HepG2 (cell line): ENCODE measurements around the gene PYY. TPM values are rescaled to one million over a fixed set of nuclear protein-coding genes. Genes with fewer than 3 reads are reported as not detected.

Source experiments
- BHLHE40 ChIP-seq: IDR thresholded peaks from 2 replicates; pipeline ENCODE4 v1.6.1; 2011; ENCODE audit warnings: low read length, improper control_type of control experiment
- DBP ChIP-seq: sonication (generic); formaldehyde crosslinking; IDR thresholded peaks from 2 replicates; pipeline ENCODE4 v1.4.0; 2020; ENCODE audit warnings: missing genetic modification reagents; ENCODE audit errors: not compliant biosample characterization
- DDIT3 ChIP-seq: sonication (generic); formaldehyde crosslinking; IDR thresholded peaks from 2 replicates; pipeline ENCODE4 v1.4.0; 2020; ENCODE audit warnings: mild to moderate bottlenecking, missing genetic modification reagents
- ELF1 ChIP-seq: sonication (generic); formaldehyde crosslinking; IDR thresholded peaks from 2 replicates; pipeline ENCODE4 v1.4.0; 2020; ENCODE audit warnings: missing genetic modification reagents
- GPBP1L1 ChIP-seq: sonication (generic); formaldehyde crosslinking; IDR thresholded peaks from 2 replicates; pipeline ENCODE4 v1.5.0; 2020; ENCODE audit warnings: mild to moderate bottlenecking, missing genetic modification reagents
- HIC2 ChIP-seq: sonication (generic); formaldehyde crosslinking; IDR thresholded peaks from 2 replicates; pipeline ENCODE4 v1.9.0; 2022; ENCODE audit warnings: low read depth, missing genetic modification reagents
- KAT8 ChIP-seq: IDR thresholded peaks from 2 replicates; pipeline ENCODE4 v1.6.1; 2016; ENCODE audit warnings: missing genetic modification reagents, missing compliant biosample characterization
- NFKBIZ ChIP-seq: IDR thresholded peaks from 2 replicates; pipeline ENCODE4 v1.6.1; 2018; ENCODE audit warnings: missing genetic modification reagents, missing compliant biosample characterization
- PRPF4 ChIP-seq: fragments of 200-400 bp; formaldehyde crosslinking; IDR thresholded peaks from 2 replicates; pipeline ENCODE4 v1.6.1; 2016; ENCODE audit warnings: low read length, low read depth; ENCODE audit not compliant: poor library complexity, severe bottlenecking
- RFX5 ChIP-seq: IDR thresholded peaks from 2 replicates; pipeline ENCODE4 v1.6.1; 2011; ENCODE audit warnings: low read depth, low read length, improper control_type of control experiment
- SRY ChIP-seq: sonication (generic); formaldehyde crosslinking; IDR thresholded peaks from 2 replicates; pipeline ENCODE4 v1.8.0; 2022; ENCODE audit warnings: mild to moderate bottlenecking, missing genetic modification reagents
- SYNCRIP ChIP-seq: fragments of 200-400 bp; formaldehyde crosslinking; IDR thresholded peaks from 2 replicates; pipeline ENCODE4 v1.6.1; 2018; ENCODE audit warnings: mild to moderate bottlenecking, low read depth, low read length; ENCODE audit not compliant: insufficient read depth
- TFDP2 ChIP-seq: sonication (generic); formaldehyde crosslinking; IDR thresholded peaks from 2 replicates; pipeline ENCODE4 v1.4.0; 2020; ENCODE audit warnings: missing genetic modification reagents
- ZFAT ChIP-seq: sonication (generic); formaldehyde crosslinking; conservative IDR thresholded peaks from 2 replicates; pipeline ENCODE4 v1.8.1; 2023; ENCODE audit warnings: missing genetic modification reagents, inconsistent platforms
- ZNF101 ChIP-seq: sonication (generic); formaldehyde crosslinking; IDR thresholded peaks from 2 replicates; pipeline ENCODE4 v1.4.0; 2020; ENCODE audit warnings: mild to moderate bottlenecking, low read depth, missing genetic modification reagents, borderline replicate concordance
- ZNF280D ChIP-seq: sonication (generic); formaldehyde crosslinking; IDR thresholded peaks from 2 replicates; pipeline ENCODE4 v1.5.1; 2020; ENCODE audit warnings: mild to moderate bottlenecking, missing genetic modification reagents
- ZNF382 ChIP-seq: sonication (generic); formaldehyde crosslinking; IDR thresholded peaks from 2 replicates; pipeline ENCODE4 v1.5.0; 2020; ENCODE audit warnings: missing genetic modification reagents, mild to moderate bottlenecking, borderline replicate concordance
- ZNF570 ChIP-seq: sonication (generic); formaldehyde crosslinking; IDR thresholded peaks from 2 replicates; pipeline ENCODE4 v1.4.0; 2020; ENCODE audit warnings: mild to moderate bottlenecking, missing genetic modification reagents, borderline replicate concordance
- ZNF678 ChIP-seq: sonication (generic); formaldehyde crosslinking; IDR thresholded peaks from 2 replicates; pipeline ENCODE4 v1.4.0; 2020; ENCODE audit warnings: mild to moderate bottlenecking, missing genetic modification reagents
- ZNF776 ChIP-seq: sonication (generic); formaldehyde crosslinking; IDR thresholded peaks from 2 replicates; pipeline ENCODE4 v1.4.0; 2020; ENCODE audit warnings: mild to moderate bottlenecking, missing genetic modification reagents
- ZSCAN22 ChIP-seq: sonication (generic); formaldehyde crosslinking; IDR thresholded peaks from 2 replicates; pipeline ENCODE4 v1.4.0; 2020; ENCODE audit warnings: mild to moderate bottlenecking, missing genetic modification reagents
- ZSCAN25 ChIP-seq: sonication (generic); formaldehyde crosslinking; IDR thresholded peaks from 2 replicates; pipeline ENCODE4 v1.8.0; 2022; ENCODE audit warnings: mild to moderate bottlenecking, missing genetic modification reagents
- polyA plus RNA-seq, 8 experiments: library from polyadenylated mRNA; depleted of rRNA in 3 of 8; stranded (reverse) in 7 of 8; unstranded in 1 of 8; fragments of >200 nt; fragmentation: Illumina TruSeq in 4 of 8; extraction: Trizol in 4 of 8; gene quantifications; 2 replicates each; pipeline versions ENCODE4 v1.2.1 to v1.2.3, GENCODE V29; 2011 to 2016; ENCODE audit warnings: low read depth in 4 of 8, missing spikeins in 1 of 8, mixed read lengths in 1 of 8; ENCODE audit not compliant: insufficient read depth in 1 of 8
- total RNA-seq, 5 experiments: library from RNA; depleted of rRNA; stranded (reverse); fragments of >200 nt; fragmentation: Illumina TruSeq; extraction: Trizol; gene quantifications; 2 replicates each; pipeline ENCODE4 v1.2.3, GENCODE V29; 2016; ENCODE audit warnings: low read depth in 1 of 5

PYY gene
- total and polyA plus RNA-seq, 2 of the 13 experiments (the other 11 are each of a cell fraction or from before 2014, with no cell fraction given), result 0.25 TPM; not detected in 1

- TF ChIP-seq DBP (CRISPR knock-in tag) (no peak), ZNF776 (CRISPR knock-in tag) (no peak), ZSCAN25 (peak; percentile 80; the same call in 1 of the 2 replicates), BHLHE40 (no peak), ZFAT (no peak), ZNF570 (CRISPR knock-in tag) (no peak), HIC2 (CRISPR knock-in tag) (no peak), RFX5 (no peak), ZNF678 (CRISPR knock-in tag) (no peak), ELF1 (CRISPR knock-in tag) (no peak), DDIT3 (CRISPR knock-in tag) (no peak), SRY (CRISPR knock-in tag) (peak; percentile 51; the same call in 1 of the 2 replicates), NFKBIZ (CRISPR knock-in tag) (0 out of 2 replicates have a peak, but pooled peaks have one; percentile 38), SYNCRIP (no peak), PRPF4 (no peak), ZSCAN22 (CRISPR knock-in tag) (no peak), KAT8 (peak; percentile 55; the same call in 1 of the 2 replicates), TFDP2 (no peak), ZNF101 (CRISPR knock-in tag) (no peak), GPBP1L1 (CRISPR knock-in tag) (no peak), ZNF280D (CRISPR knock-in tag) (no peak), ZNF382 (CRISPR knock-in tag) (no peak)
Observed at GRCh38 chr17:44001461-44001920, 47.8 kb upstream of the PYY start (continued).
